ENCODE data around the gene USP30.

The USP30 gene

DNA sequence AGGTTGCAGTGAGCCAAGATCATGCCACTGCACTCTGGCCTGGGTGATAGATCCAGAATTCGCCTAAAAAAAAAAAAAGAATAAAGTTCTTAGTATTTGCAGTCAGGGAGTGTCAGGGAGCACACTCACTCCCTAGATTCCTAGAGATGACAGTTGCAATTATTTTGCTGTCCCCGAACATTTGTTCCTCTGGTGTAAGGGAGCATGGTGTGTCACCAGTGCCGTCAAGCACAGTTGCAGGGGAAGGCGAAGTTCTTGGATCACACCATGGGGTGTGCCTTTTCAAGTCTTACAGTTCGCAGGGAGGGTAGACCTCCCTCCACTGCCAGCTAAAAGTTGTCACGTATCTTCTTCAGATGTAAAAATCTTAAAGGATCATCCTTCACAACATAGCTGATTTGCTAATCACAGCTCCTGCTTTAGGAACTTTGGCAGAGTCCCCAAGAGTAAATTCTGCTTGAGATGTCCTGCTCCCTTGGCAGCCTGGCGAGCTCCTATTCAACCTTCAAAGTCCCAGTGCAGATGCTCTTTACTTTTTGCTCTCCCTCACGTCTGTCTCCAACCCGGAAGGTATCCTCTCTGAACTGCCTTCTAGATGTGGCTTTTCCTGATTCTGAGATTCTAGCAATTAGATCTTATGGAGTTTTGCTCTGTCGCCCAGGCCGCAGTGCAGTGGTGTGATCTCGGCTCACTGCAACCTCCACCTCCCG, 75.3 kb downstream of the USP30 start:
- Histone ChIP-seq H3K36me3 (ENCODE audit: control insufficient read depth, insufficient read depth, low read length) (no peaks in the 10 kb centered on the region), H3K9me3 (ENCODE audit: control insufficient read depth, insufficient read depth, low read depth, low read length) (no peaks in the 10 kb centered on the region), H3K27ac (ENCODE audit: low read depth, low read length) (no peak overlapping the region), H3K4me3 (ENCODE audit: low read depth, low read length) (no peak overlapping the region), H3K4me1 (ENCODE audit: control insufficient read depth, insufficient read depth, low read length) (no peaks in the 10 kb centered on the region; the same call in 1 of the 2 replicates), H3K27me3 (ENCODE audit: control insufficient read depth, insufficient read depth, low read length) (no peaks in the 10 kb centered on the region), H3K9ac (ENCODE audit: low read length) (no peak overlapping the region)

DNA sequence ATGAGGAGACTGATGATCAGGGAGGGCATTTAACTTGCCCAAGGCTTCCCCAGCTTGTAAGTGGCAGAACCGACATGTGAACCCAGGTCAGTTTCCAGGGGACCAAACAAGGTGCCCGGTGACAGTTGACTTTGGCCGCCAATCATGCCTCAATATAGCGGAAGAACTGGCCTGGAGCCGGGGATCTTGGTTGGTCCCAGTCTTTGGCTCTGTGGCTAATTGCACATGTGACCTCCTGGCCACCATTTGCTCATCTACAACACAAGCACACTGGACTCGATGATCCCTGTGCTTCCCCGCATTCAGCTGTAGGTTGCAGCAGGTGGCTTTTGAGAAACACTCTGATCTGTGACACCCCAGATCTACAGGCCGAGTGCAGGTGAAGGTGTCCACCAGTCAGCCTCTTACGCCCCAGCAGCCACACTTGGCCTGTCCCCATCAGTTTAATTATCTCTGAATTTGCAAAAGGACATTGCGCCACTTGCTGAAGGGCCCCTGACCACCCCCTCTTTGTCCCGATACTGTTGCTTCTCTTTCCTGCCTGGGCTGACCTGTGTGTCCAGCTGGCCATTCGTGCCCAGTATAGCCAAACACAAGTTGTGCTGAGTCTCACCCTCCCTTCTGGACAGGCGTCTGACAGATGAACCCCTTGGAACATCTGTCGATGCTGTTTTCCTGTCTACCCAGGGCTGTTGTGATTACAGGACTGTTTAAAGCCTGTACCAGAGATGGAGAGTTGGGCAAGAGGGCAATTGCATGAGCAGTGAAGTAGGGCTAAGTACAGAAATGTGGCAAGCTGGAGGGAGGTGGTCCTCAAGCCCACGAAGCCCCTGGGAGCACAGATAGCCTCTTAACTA, 78.1 kb downstream of the USP30 start:
- Histone ChIP-seq H3K36me3 (ENCODE audit: control insufficient read depth, insufficient read depth, low read length) (no peaks in the 10 kb centered on the region), H3K9ac (ENCODE audit: low read length) (no peak overlapping the region), H3K4me3 (ENCODE audit: low read depth, low read length) (no peak overlapping the region), H3K9me3 (ENCODE audit: control insufficient read depth, insufficient read depth, low read depth, low read length) (no peaks in the 10 kb centered on the region), H3K27me3 (ENCODE audit: control insufficient read depth, insufficient read depth, low read length) (no peaks in the 10 kb centered on the region), H3K27ac (ENCODE audit: low read depth, low read length) (no peak overlapping the region), H3K4me1 (ENCODE audit: control insufficient read depth, insufficient read depth, low read length) (no peaks in the 10 kb centered on the region; the same call in 1 of the 2 replicates)

DNA sequence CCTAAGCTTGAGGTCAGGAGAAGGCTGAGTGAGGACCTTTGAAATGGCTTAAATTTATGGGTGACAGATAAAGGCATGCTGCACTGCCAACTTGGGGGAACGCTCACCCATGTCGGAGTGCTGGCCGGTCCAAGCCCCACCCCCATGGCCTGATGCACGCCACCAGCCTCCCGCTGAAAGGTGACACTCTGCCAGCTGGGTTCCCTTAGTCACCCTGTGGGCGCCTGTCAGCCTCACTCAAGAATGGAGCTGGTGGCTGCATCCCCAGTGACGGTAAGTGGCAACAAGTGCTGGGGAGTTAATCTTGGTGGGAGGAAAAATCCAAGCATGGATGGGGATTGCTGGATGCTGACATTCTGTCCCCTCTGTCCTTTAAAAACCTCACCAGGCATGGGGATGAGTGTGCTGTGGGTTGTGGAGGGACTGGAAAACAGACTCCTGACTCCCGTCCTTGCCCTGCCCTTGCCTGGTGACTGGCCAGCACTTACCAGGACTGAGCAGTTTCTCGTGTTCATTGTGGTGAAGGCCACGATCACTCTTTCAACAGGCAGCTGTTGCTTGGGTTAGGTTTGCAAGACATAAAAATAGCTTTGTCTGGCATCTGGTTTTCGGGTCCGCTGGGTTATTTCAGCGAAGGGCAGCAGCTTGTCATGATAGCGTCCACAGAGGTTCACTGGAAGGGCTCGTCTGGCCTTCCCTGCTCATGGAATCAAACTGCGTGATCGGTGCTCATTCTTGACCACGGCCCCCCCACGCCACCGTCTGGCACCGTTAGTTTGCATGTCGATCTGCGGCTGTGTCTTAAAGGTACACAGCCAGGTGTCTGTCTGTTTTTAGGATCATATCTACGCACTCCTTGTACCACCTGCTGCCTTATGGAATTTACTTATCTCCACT, 79.0 kb downstream of the USP30 start:
- Histone ChIP-seq H3K4me1 (ENCODE audit: control insufficient read depth, insufficient read depth, low read length) (no peaks in the 10 kb centered on the region; the same call in 1 of the 2 replicates), H3K9ac (ENCODE audit: low read length) (no peak overlapping the region), H3K4me3 (ENCODE audit: low read depth, low read length) (no peak overlapping the region), H3K27me3 (ENCODE audit: control insufficient read depth, insufficient read depth, low read length) (no peaks in the 10 kb centered on the region), H3K9me3 (ENCODE audit: control insufficient read depth, insufficient read depth, low read depth, low read length) (0 out of 2 replicates have a peak, but pooled peaks cover 1% of the 10 kb centered on the region), H3K36me3 (ENCODE audit: control insufficient read depth, insufficient read depth, low read length) (no peaks in the 10 kb centered on the region), H3K27ac (ENCODE audit: low read depth, low read length) (no peak overlapping the region)

DNA sequence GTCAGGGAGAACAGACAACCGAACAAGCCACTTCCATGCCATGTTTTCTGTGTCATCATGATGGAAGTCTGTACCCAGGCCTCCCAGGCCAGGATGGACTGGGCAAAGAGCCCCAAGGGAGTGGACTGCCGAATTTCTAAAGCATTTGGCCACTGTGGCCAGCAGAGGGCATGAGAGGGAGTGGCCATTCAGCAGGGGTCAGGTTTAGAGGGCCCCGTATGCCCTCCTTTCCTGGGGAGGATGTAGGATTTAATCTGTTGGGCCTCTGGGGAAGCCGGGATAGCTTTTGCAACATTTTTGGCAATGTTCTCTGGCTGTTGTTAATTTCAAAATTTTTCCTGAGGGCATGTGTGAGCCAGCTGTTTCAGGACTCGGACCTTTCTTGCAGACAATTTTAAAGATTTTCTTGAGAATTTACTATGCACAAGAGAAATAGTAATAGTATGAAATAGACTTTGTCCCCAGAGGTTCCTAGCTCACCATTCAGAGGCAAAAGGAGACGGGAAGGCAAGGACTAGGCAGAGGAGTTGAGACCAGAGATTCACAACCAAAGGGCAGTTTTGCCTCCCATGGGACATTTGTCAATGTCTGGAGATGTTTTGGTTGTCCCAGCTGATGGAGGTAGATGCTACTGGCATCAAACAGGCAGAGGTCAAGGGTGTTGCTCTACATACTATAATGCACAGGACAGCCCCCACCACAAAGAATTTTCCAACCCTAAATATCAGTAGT, 82.0 kb downstream of the USP30 start:
- H3K9ac ChIP-seq (ENCODE audit: low read length): no peak overlapping the region
- H3K4me3 ChIP-seq (ENCODE audit: low read depth, low read length): no peak overlapping the region
- no peaks in the 10 kb centered on the region for H3K27me3 ChIP-seq (ENCODE audit: control insufficient read depth, insufficient read depth, low read length)
- no peaks in the 10 kb centered on the region; the same call in 1 of the 2 replicates for H3K4me1 ChIP-seq (ENCODE audit: control insufficient read depth, insufficient read depth, low read length)
- no peaks in the 10 kb centered on the region for H3K36me3 ChIP-seq (ENCODE audit: control insufficient read depth, insufficient read depth, low read length)
- peaks cover 6% of the 10 kb centered on the region; the same call in 1 of the 2 replicates for H3K9me3 ChIP-seq (ENCODE audit: control insufficient read depth, insufficient read depth, low read depth, low read length)
- no peak overlapping the region for H3K27ac ChIP-seq (ENCODE audit: low read depth, low read length)

DNA sequence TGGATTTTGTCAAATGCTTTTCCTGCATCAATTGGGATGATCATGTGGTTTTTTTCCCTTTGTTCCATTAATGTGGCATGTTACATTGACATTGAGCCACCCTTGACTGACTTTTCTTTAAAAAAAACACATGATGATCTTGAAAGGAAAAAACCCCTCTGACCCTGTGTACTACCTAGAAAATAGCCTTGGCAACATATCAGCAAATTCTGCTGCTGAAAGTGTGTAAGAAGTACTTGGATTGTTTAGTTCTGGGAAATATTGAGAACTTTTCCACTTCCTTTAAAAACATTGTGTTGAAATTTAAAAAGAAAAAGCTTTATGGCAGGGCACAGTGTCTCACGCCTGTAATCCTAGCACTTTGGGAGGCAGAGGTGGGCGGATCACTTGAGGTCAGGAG, 84.7 kb downstream of the USP30 start:
- Histone ChIP-seq H3K9ac (ENCODE audit: low read length) (no peak overlapping the region), H3K36me3 (ENCODE audit: control insufficient read depth, insufficient read depth, low read length) (no peaks in the 10 kb centered on the region), H3K4me1 (ENCODE audit: control insufficient read depth, insufficient read depth, low read length) (no peaks in the 10 kb centered on the region)

More for the DNA sequence above, 84.7 kb downstream of the USP30 start:
- H3K27me3 ChIP-seq (ENCODE audit: control insufficient read depth, insufficient read depth, low read length): no peaks in the 10 kb centered on the region
- H3K4me3 ChIP-seq (ENCODE audit: low read depth, low read length): no peak overlapping the region
- H3K27ac ChIP-seq (ENCODE audit: low read depth, low read length): no peak overlapping the region
- peaks cover 6% of the 10 kb centered on the region; the same call in 1 of the 2 replicates for H3K9me3 ChIP-seq (ENCODE audit: control insufficient read depth, insufficient read depth, low read depth, low read length)

Measured in HUES6 (cell line).